Endothelial cell of umbilical vein (primary cell): ENCODE measurements around the gene SPON1. TPM values are rescaled to one million over a fixed set of nuclear protein-coding genes. Genes with fewer than 3 reads are reported as not detected.

Source experiments
- BruUV-seq: library from RNA; stranded (reverse); fragments of 400-500 nt; replicated peaks from 2 replicates; lab custom pipeline; 2021; lab: Mats Ljungman, UMichigan
- CTCF ChIA-PET: fragments of 300-600, 350-600 bp; sonication (Branson Sonifier 250); formaldehyde crosslinking; loops from one replicate; lab custom pipeline; 2021; ENCODE audit warnings: antibody characterized with exemption, inconsistent platforms; lab: Charles Lee
- POLR2A ChIA-PET: fragments of 300-600, 350-600 bp; sonication (Branson Sonifier 250); formaldehyde crosslinking; loops from one replicate; lab custom pipeline; 2021; ENCODE audit warnings: antibody characterized with exemption, inconsistent platforms; lab: Charles Lee
- DNase-seq: peaks from one replicate; pipeline ENCODE4 v3.0.0-alpha.2; 2011; ENCODE audit warnings: low read depth, low spot score
- FAIRE-seq: peaks from 2 replicates; lab custom pipeline; 2011; peaks lifted over from hg19 to GRCh38; lab: Jason Lieb, UNC
- H2AFZ ChIP-seq: 2 replicates; pipeline ENCODE4 v1.6.0; 2012; ENCODE audit warnings: low read depth, low read length, control low read depth, inconsistent platforms
- H3K27ac ChIP-seq: 2 replicates; pipeline ENCODE4 v1.5.1; 2011; ENCODE audit warnings: low read depth, mild to moderate bottlenecking, control low read depth, low read length, moderate library complexity; ENCODE audit not compliant: insufficient read depth
- H3K27me3 ChIP-seq, 2 experiments: 2 replicates each; pipeline versions ENCODE4 v1.6.0 to v1.6.1; 2011; ENCODE audit warnings: low read length in 2 of 2, mixed read lengths in 1 of 2; ENCODE audit not compliant: control insufficient read depth in 2 of 2, insufficient read depth in 2 of 2
- H3K36me3 ChIP-seq, 2 experiments: 2 replicates in 1 of 2; 3 replicates in 1 of 2; pipeline ENCODE4 v1.5.1; 2011; ENCODE audit warnings: low read length in 2 of 2, mild to moderate bottlenecking in 1 of 2, moderate library complexity in 1 of 2; ENCODE audit not compliant: control insufficient read depth in 2 of 2, insufficient read depth in 2 of 2; ENCODE audit errors: extremely low read depth in 1 of 2
- H3K4me1 ChIP-seq: 3 replicates; pipeline ENCODE4 v1.5.1; 2011; ENCODE audit warnings: mild to moderate bottlenecking, low read length; ENCODE audit not compliant: control insufficient read depth, insufficient read depth; ENCODE audit errors: extremely low read depth
- H3K4me2 ChIP-seq: 2 replicates; pipeline ENCODE4 v1.6.1; 2011; ENCODE audit warnings: low read length, control low read depth, mixed read lengths; ENCODE audit not compliant: insufficient read depth
- H3K4me3 ChIP-seq, 3 experiments: fragments of 200-600 bp in 1 of 3; sonication (generic), shearing (Covaris generic) in 1 of 3; replicated peaks in 1 of 3; 2 replicates each; pipeline ENCODE4 v1.5.1; 2011 to 2016; ENCODE audit warnings: control low read depth in 3 of 3, low read length in 3 of 3, mild to moderate bottlenecking in 2 of 3, inconsistent platforms in 1 of 3, low read depth in 1 of 3, moderate library complexity in 1 of 3; ENCODE audit not compliant: insufficient read depth in 1 of 3
- H3K79me2 ChIP-seq: 2 replicates; pipeline ENCODE4 v1.6.0; 2012; ENCODE audit warnings: low read length, inconsistent platforms; ENCODE audit not compliant: control insufficient read depth, insufficient read depth
- H3K9ac ChIP-seq: replicated peaks from 2 replicates; pipeline ENCODE3; 2011; ENCODE audit warnings: low read length, control low read depth; ENCODE audit not compliant: insufficient read depth; ENCODE audit errors: extremely low read depth
- H3K9me1 ChIP-seq: replicated peaks from 3 replicates; pipeline ENCODE4 v1.6.0; 2011; ENCODE audit warnings: mild to moderate bottlenecking, low read length; ENCODE audit not compliant: control insufficient read depth, insufficient read depth; ENCODE audit errors: extremely low read depth
- H3K9me3 ChIP-seq: replicated peaks from 2 replicates; pipeline ENCODE4 v1.5.1; 2012; ENCODE audit warnings: low read length, inconsistent platforms; ENCODE audit not compliant: control insufficient read depth, insufficient read depth
- H4K20me1 ChIP-seq: replicated peaks from 2 replicates; pipeline ENCODE3; 2011; ENCODE audit warnings: mild to moderate bottlenecking, low read length; ENCODE audit not compliant: control insufficient read depth, insufficient read depth; ENCODE audit errors: extremely low read depth
- CTCF ChIP-seq, 2 donors: IDR thresholded peaks; 1 replicate in 1 of 2; 2 replicates in 1 of 2; pipeline ENCODE4 v1.5.1; 2011; ENCODE audit warnings: low read length in 2 of 2, mild to moderate bottlenecking in 2 of 2, moderate library complexity in 2 of 2, control low read depth in 1 of 2, inconsistent platforms in 1 of 2, low read depth in 1 of 2; ENCODE audit not compliant: insufficient read depth in 1 of 2; ENCODE audit errors: extremely low read depth in 1 of 2
- EZH2 ChIP-seq: IDR thresholded peaks from 2 replicates; pipeline ENCODE4 v1.6.1; 2012; ENCODE audit warnings: borderline replicate concordance, low read depth, mild to moderate bottlenecking, moderate library complexity, low read length, inconsistent platforms; ENCODE audit not compliant: severe bottlenecking
- FOS ChIP-seq: IDR thresholded peaks from 2 replicates; pipeline ENCODE4 v1.6.1; 2011; ENCODE audit warnings: mild to moderate bottlenecking, low read length, moderate library complexity, borderline replicate concordance; ENCODE audit not compliant: insufficient read depth
- GATA2 ChIP-seq: IDR thresholded peaks from 2 replicates; pipeline ENCODE4 v1.7.0; 2011; ENCODE audit warnings: low read depth, mild to moderate bottlenecking, moderate library complexity, mixed read lengths, low read length; ENCODE audit not compliant: insufficient read length, insufficient read depth
- MAX ChIP-seq: IDR thresholded peaks from 2 replicates; pipeline ENCODE4 v1.6.1; 2011; ENCODE audit not compliant: insufficient read depth, insufficient read length
- MYC ChIP-seq: IDR thresholded peaks from one replicate; pipeline ENCODE4 v1.6.1; 2011; ENCODE audit warnings: mild to moderate bottlenecking, low read depth, low read length
- POLR2A ChIP-seq: IDR thresholded peaks from 2 replicates; pipeline ENCODE4 v1.6.1; 2012; ENCODE audit warnings: low read depth, mild to moderate bottlenecking, control low read depth, low read length
- POLR2AphosphoS5 ChIP-seq: IDR thresholded peaks from 2 replicates; pipeline ENCODE4 v1.6.1; 2012; ENCODE audit warnings: low read depth, mild to moderate bottlenecking, control low read depth, low read length, moderate library complexity; ENCODE audit not compliant: insufficient read depth
- dilution Hi-C: fragments of 300-500 bp; cut with MboI; formaldehyde crosslinking; loops from one replicate; pipeline ENCODE4 v1.15.0; 2019; ENCODE audit warnings: low sequenced_read_pairs; ENCODE audit not compliant: extremely low pct_ligation_motif_present
- intact Hi-C: fragments of 100-400 bp; cut with micrococcal nuclease; formaldehyde crosslinking; loops from one replicate; pipeline ENCODE4 v1.10.0; 2022
- polyA plus RNA-seq, 4 experiments: library from polyadenylated mRNA; depleted of rRNA in 3 of 4; stranded (reverse) in 3 of 4; unstranded in 1 of 4; fragments of >200 nt; gene quantifications; 2 replicates each; pipeline versions ENCODE4 v1.2.1 to v1.2.3, GENCODE V29; 2011 to 2012; ENCODE audit warnings: missing spikeins in 1 of 4
- total RNA-seq: library from RNA; stranded (reverse); gene quantifications from 2 replicates; pipeline ENCODE4 v1.2.3, GENCODE V29; 2021

Gene SPON1
- total and polyA plus RNA-seq, 2 donors (not counting 3 experiments of a cell fraction or from before 2014, with no cell fraction given), result 0.31 TPM; not detected in 1

- POLR2A ChIA-PET, result no interaction called here
- no peak overlapping the region for H3K4me2 ChIP-seq
- H3K79me2 ChIP-seq, result no peaks in the 10 kb centered on the region
- H3K27me3 ChIP-seq, result no peaks in the 10 kb centered on the region
- H3K9ac ChIP-seq, result no peak overlapping the region
- H3K9me3 ChIP-seq, result no peaks in the 10 kb centered on the region
- TF ChIP-seq GATA2 (no peak), MAX (no peak), EZH2 (no peak), MYC (no peak), FOS (no peak), CTCF (IDR thresholded peaks at IDR 0.05; ENCODE audit: extremely low read depth in 1 of 2, insufficient read depth in 1 of 2, low read depth in 1 of 2, low read length in 2 of 2) (no peak), POLR2A (no peak), POLR2AphosphoS5 (no peak)
- FAIRE-seq (no peak), DNase-seq (no peak)
- H3K27ac ChIP-seq, result no peak overlapping the region
- H4K20me1 ChIP-seq, result no peaks in the 10 kb centered on the region
- BruUV-seq, result no TSS peak
- no peak overlapping the region for H2AFZ ChIP-seq
- no peaks in the 10 kb centered on the region for H3K4me1 ChIP-seq
- CTCF ChIA-PET, result no interaction called here
- dilution Hi-C loops (no loop called here), intact Hi-C loops (no loop called here)
- no peaks in the 10 kb centered on the region for H3K36me3 ChIP-seq
- no peaks in the 10 kb centered on the region for H3K9me1 ChIP-seq
- H3K4me3 ChIP-seq, result no peak overlapping the region
Observed at GRCh38 chr11:14055936-14056335, 93.4 kb downstream of the SPON1 start.
